ENCODE data around the gene SNRPD2.

GRCh38 chr19:45645068-45645630, 46.6 kb downstream of the SNRPD2 start:
- TF ChIP-seq, protein P1, sequence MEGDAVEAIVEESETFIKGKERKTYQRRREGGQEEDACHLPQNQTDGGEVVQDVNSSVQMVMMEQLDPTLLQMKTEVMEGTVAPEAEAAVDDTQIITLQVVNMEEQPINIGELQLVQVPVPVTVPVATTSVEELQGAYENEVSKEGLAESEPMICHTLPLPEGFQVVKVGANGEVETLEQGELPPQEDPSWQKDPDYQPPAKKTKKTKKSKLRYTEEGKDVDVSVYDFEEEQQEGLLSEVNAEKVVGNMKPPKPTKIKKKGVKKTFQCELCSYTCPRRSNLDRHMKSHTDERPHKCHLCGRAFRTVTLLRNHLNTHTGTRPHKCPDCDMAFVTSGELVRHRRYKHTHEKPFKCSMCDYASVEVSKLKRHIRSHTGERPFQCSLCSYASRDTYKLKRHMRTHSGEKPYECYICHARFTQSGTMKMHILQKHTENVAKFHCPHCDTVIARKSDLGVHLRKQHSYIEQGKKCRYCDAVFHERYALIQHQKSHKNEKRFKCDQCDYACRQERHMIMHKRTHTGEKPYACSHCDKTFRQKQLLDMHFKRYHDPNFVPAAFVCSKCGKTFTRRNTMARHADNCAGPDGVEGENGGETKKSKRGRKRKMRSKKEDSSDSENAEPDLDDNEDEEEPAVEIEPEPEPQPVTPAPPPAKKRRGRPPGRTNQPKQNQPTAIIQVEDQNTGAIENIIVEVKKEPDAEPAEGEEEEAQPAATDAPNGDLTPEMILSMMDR (IDR thresholded peaks at IDR 0.05): no peak
- no peak for TF ChIP-seq POLR2A (IDR thresholded peaks at IDR 0.05)

Measured in breast epithelium (tissue), 3 donors.